T-helper 1 cell treated with Interleukin-12 subunit alpha and Interleukin-12 subunit beta and Interleukin-4 antibody, amounts not matched to agents 30 μg/mL and 1 μg/mL, for 36 hours (primary cell): Measurements from ENCODE around the gene MOGAT1.

Source experiments
- H3K27ac Mint-ChIP-seq: one replicate; pipeline ENCODE4 v1.8.0; 2021; ENCODE audit warnings: mild to moderate bottlenecking, mixed read lengths
- H3K27me3 Mint-ChIP-seq: one replicate; pipeline ENCODE4 v1.8.0; 2021; ENCODE audit warnings: low read depth, mixed read lengths
- H3K36me3 Mint-ChIP-seq: one replicate; pipeline ENCODE4 v1.8.0; 2021; ENCODE audit warnings: low read depth, mixed read lengths
- H3K4me1 Mint-ChIP-seq: one replicate; pipeline ENCODE4 v1.8.0; 2021; ENCODE audit warnings: low read depth, mixed read lengths
- H3K4me3 Mint-ChIP-seq: one replicate; pipeline ENCODE4 v1.8.0; 2021; ENCODE audit warnings: mild to moderate bottlenecking, moderate library complexity, mixed read lengths
- H3K9me3 Mint-ChIP-seq: one replicate; pipeline ENCODE4 v1.8.0; 2021; ENCODE audit warnings: mixed read lengths

Gene MOGAT1, protein sequence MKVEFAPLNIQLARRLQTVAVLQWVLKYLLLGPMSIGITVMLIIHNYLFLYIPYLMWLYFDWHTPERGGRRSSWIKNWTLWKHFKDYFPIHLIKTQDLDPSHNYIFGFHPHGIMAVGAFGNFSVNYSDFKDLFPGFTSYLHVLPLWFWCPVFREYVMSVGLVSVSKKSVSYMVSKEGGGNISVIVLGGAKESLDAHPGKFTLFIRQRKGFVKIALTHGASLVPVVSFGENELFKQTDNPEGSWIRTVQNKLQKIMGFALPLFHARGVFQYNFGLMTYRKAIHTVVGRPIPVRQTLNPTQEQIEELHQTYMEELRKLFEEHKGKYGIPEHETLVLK

DNA sequence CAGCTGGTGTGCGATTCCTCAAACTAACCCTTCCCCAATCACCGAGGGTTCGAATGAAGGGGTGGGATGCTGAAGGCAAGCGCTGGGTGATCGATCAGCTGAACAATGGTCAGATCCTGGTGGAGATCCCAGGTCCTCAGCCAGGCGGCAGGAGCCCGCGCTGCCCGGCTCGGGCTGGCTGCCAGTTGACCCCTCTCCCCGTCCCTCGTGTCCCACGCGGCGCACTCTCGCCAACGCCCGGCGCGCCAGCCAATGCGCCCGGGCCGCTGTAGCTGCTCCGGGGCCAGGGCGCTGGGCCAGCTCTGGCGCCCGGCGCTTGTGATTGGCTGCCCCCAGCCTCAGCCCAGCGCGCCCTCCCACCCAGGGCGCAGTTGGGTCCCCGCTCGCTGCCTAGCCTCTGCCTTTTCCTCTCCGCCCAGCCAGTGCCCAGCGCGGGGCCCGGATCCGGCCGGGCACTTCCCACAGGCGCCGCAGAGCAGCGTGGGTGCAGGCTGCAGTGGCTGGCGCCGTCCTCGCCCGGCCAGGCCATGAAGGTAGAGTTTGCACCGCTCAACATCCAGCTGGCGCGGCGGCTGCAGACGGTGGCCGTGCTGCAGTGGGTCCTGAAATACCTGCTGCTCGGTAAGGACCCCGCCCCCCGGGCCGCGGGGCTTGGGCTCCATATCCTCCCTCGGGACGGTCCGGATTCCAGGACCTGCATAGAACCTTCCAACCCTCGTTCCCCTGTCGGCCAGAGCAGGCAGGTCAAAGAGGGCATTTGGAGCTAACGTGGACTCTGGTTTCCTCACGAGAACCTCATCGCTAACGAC is at the start of gene MOGAT1:
Gene MOGAT1 (plus strand): TSS at position 400 of the 809 bp plus-strand sequence. CDS start 128 bp downstream, at position 528.
- peak within 1 kb of the TSS; percentile 32 for H3K4me3 Mint-ChIP-seq
- no peaks in the 10 kb centered on the region for H3K9me3 Mint-ChIP-seq
- H3K36me3 Mint-ChIP-seq, result no peaks in the 10 kb centered on the region
- no peak within 1 kb of the TSS for H3K27ac Mint-ChIP-seq
- peaks cover 5% of the 10 kb centered on the region for H3K4me1 Mint-ChIP-seq
- peaks cover 73% of the 10 kb centered on the region for H3K27me3 Mint-ChIP-seq

DNA sequence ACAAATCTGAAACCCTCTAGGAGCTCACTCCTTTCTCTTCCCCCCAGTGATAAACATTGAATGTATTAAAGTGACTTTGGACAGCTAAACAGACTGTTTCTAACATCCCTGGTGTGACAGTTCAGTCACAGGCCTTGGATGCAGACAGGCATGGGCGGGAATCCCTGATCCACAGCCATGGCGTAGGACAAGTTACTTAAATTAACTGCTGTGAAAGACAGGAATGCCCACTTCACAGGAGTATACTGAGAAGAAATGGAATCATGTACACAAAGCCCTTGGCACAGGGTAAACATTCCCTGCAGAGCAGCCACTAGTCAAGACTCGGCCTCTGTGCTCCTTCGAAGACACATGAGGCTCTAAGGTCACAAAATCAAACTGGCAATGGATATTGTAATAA is 49.6 kb upstream of the MOGAT1 start:
- H3K9me3 Mint-ChIP-seq, result no peaks in the 10 kb centered on the region
- peaks cover 27% of the 10 kb centered on the region for H3K36me3 Mint-ChIP-seq
- H3K4me1 Mint-ChIP-seq, result no peaks in the 10 kb centered on the region
- H3K4me3 Mint-ChIP-seq, result no peak overlapping the region
- H3K27me3 Mint-ChIP-seq, result no peaks in the 10 kb centered on the region
- no peak overlapping the region for H3K27ac Mint-ChIP-seq

DNA sequence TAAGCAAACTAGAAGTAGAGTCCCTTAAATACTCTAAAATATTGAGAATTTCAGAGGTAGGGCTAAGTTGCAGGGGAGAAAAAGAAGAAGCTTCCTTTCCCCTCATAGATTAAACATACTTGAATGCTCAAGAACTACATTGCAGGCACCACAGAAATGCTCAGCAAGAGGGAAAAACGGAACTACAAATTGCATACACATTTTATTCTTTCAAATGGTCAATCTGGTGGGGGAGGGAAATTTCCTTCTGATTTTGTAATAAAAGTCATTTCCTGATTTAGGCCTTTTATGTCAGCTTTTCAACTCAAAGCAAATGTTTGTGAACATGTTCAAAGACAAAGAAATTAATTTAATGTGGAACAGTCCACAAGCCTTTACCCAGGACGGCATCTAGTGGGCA is 48.5 kb upstream of the MOGAT1 start:
- Mint-ChIP-seq H3K4me1 (no peaks in the 10 kb centered on the region), H3K9me3 (no peaks in the 10 kb centered on the region), H3K27me3 (no peaks in the 10 kb centered on the region), H3K4me3 (no peak overlapping the region), H3K27ac (no peak overlapping the region), H3K36me3 (peaks cover 33% of the 10 kb centered on the region)

DNA sequence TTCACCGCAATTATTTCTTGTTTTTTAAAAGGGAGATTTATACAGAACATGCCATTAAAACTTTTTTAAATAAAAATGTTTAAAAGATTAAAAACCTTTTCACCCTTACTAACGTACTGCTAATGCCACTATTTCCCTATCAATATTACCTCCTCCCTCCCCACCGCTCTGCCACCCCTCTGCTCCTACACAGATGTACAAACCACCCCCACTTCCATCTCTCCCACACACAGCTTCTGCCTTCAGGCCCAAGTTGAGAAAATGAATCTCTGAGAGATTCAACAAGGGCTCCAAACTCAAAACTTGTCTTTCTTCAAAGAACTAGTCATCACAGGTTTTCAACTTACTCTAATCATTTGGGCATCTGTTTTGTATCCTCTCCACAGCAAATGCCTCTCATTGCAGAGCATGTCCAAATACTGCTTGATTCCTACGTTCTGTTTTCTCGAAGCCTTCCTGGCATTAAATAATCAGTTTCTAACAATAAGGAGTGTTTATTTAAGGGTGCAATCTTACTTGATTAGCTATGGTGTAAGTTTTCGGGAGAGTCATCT is 47.6 kb upstream of the MOGAT1 start:
- no peak overlapping the region for H3K27ac Mint-ChIP-seq
- H3K4me1 Mint-ChIP-seq, result no peaks in the 10 kb centered on the region
- no peaks in the 10 kb centered on the region for H3K27me3 Mint-ChIP-seq
- no peak overlapping the region for H3K4me3 Mint-ChIP-seq
- H3K36me3 Mint-ChIP-seq, result peaks cover 31% of the 10 kb centered on the region
- no peaks in the 10 kb centered on the region for H3K9me3 Mint-ChIP-seq

DNA sequence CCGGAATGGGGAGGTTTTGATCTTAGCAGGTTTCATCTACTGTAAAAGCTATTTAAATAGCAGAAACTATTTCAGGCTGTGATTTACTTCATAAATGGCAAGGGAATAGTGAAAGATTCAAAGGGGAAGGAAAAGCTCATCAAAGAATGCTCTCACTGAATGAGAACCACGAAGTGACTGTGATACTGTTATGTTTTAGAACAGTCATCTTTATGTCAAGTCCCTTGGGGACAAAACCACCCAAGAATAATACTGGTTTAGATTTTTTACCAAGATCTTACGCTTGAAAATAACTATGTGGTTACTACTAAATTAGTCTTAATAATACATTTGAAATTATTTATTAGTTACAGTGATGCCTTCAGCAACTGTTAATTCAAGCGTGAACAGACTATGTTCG is 43.7 kb upstream of the MOGAT1 start:
- H3K27ac Mint-ChIP-seq, result no peak overlapping the region
- H3K36me3 Mint-ChIP-seq, result peaks cover 38% of the 10 kb centered on the region

DNA sequence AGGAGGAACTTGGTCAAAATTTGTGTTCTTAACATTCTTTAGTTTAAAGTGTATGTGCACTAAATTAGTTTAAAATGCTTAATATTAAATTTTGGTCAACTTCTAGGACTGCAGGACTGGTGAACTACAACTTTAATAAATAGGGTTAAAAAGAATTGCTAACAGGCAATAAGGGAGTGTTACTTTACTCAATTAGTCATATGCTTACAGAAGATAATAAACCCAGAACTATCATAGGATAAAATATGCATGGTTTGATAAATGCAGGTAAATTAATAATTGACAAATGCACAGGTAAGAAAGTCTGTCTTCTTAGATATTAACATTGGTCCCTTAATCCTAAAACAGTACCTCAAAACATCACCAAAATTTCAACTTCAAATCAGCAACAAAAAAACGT is 36.2 kb upstream of the MOGAT1 start:
- H3K27ac Mint-ChIP-seq, result no peak overlapping the region
- H3K9me3 Mint-ChIP-seq, result no peaks in the 10 kb centered on the region
- peaks cover 2% of the 10 kb centered on the region for H3K4me1 Mint-ChIP-seq
- H3K27me3 Mint-ChIP-seq, result no peaks in the 10 kb centered on the region
- no peak overlapping the region for H3K4me3 Mint-ChIP-seq
- peaks cover 38% of the 10 kb centered on the region for H3K36me3 Mint-ChIP-seq

More for the DNA sequence above, 43.7 kb upstream of the MOGAT1 start:
- Mint-ChIP-seq H3K27me3 (no peaks in the 10 kb centered on the region), H3K9me3 (no peaks in the 10 kb centered on the region), H3K4me3 (no peak overlapping the region), H3K4me1 (no peaks in the 10 kb centered on the region)

DNA sequence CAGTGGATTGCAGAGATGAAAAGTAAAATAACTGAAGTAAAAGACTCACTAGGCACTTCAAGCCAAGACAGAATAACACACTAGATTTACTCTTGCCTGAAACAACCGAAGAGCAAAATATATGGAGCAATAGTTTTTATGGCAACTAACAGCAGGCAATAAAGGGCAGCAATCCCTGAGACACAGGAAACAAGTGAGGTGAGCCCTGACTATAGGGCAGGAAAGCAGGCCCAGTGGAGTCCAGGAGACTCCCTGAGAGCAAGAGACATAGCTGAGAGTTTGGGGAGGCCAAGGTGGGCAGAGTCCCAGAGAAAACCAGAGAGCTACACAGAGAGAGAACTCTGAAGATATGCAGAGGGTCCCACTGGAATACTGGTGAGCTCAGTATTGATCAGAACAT is 34.4 kb upstream of the MOGAT1 start:
- no peaks in the 10 kb centered on the region for H3K9me3 Mint-ChIP-seq
- H3K27ac Mint-ChIP-seq, result no peak overlapping the region
- no peak overlapping the region for H3K4me3 Mint-ChIP-seq
- H3K36me3 Mint-ChIP-seq, result peaks cover 32% of the 10 kb centered on the region
- no peaks in the 10 kb centered on the region for H3K27me3 Mint-ChIP-seq
- H3K4me1 Mint-ChIP-seq, result peaks cover 2% of the 10 kb centered on the region

DNA sequence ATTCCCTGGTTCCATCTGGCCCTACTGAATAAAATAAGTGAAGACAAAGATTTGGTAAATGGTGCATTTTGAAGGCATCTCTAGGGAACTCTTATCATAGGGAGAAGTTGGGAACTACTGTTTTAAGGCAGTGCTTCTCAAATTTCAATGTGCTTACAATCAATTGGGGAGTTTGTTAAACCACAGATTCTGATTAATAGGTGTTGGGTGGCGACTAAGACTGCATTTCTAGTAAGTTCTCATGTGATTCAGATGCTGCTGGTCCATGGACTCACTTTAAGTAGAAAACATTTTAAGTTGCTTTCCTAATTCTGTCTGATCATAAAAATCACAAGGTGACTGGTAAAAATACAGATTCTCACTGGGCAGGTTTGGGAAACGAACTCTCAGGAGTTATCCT is 30.1 kb upstream of the MOGAT1 start:
- Mint-ChIP-seq H3K27me3 (no peaks in the 10 kb centered on the region), H3K4me1 (peaks cover 9% of the 10 kb centered on the region), H3K36me3 (peaks cover 37% of the 10 kb centered on the region), H3K4me3 (no peak overlapping the region), H3K9me3 (no peaks in the 10 kb centered on the region), H3K27ac (no peak overlapping the region)

DNA sequence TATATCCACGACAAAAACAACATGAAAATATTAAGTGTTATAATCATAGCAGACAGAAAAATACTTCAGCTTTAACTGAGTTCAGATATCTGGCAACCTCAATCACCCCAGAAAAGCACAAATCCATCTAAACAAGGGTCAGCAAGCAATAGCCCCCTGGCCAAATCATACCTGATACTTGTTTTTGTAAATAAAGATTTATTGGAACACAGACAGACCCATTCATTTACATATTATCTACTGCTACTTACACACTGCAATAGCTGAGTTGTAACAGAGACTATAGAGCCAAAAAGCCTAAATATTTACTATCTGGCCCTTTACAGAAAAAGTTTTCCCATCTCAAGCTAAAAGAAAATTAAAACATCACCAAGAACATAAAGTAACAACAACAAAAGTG is 28.3 kb upstream of the MOGAT1 start:
- Mint-ChIP-seq H3K36me3 (peaks cover 32% of the 10 kb centered on the region), H3K9me3 (no peaks in the 10 kb centered on the region), H3K4me3 (no peak overlapping the region), H3K4me1 (peaks cover 9% of the 10 kb centered on the region), H3K27ac (no peak overlapping the region), H3K27me3 (no peaks in the 10 kb centered on the region)

DNA sequence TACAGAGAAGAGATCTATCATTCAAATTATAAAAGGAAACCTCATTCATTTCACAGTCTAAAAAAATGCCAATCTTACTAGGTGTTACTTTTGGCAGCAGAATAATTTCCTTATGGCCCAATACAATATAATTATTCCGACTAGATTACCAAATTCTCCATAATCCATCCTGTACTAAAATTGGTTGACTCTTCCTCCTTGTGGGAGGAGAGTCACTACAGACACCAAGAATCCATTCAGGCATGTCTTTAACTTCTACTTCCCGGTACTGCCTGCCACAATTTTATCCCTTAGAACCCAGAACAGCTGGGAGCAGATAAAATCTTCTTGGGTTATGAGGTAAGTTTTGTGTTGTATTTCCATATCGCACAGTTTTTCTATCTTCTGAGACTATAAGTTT is 25.4 kb upstream of the MOGAT1 start:
- H3K27ac Mint-ChIP-seq, result no peak overlapping the region
- H3K4me1 Mint-ChIP-seq, result peaks cover 10% of the 10 kb centered on the region
- H3K4me3 Mint-ChIP-seq, result no peak overlapping the region
- H3K9me3 Mint-ChIP-seq, result no peaks in the 10 kb centered on the region
- H3K27me3 Mint-ChIP-seq, result no peaks in the 10 kb centered on the region
- H3K36me3 Mint-ChIP-seq, result peaks cover 33% of the 10 kb centered on the region

DNA sequence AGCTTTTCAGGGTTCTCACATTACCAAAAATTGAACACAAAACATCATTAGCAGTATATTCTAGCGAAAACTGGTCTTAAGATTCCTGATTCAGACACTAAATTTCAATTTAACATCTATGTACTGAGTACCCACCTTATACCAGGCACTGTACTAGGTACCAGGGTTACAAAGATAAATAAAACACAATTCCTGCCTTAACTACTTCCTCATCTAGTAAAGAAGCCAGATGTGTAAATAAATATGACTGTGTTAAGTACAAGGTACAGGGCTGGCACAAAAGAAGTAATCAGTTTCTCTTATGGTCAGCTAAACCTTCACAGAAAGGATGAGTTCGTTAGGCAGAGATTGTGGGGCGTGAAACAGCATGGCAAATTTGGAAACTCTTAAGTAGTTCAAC is 21.7 kb upstream of the MOGAT1 start:
- H3K9me3 Mint-ChIP-seq, result no peaks in the 10 kb centered on the region
- peaks cover 22% of the 10 kb centered on the region for H3K36me3 Mint-ChIP-seq
- H3K4me3 Mint-ChIP-seq, result no peak overlapping the region
- no peaks in the 10 kb centered on the region for H3K27me3 Mint-ChIP-seq
- H3K27ac Mint-ChIP-seq, result no peak overlapping the region
- peaks cover 16% of the 10 kb centered on the region for H3K4me1 Mint-ChIP-seq

DNA sequence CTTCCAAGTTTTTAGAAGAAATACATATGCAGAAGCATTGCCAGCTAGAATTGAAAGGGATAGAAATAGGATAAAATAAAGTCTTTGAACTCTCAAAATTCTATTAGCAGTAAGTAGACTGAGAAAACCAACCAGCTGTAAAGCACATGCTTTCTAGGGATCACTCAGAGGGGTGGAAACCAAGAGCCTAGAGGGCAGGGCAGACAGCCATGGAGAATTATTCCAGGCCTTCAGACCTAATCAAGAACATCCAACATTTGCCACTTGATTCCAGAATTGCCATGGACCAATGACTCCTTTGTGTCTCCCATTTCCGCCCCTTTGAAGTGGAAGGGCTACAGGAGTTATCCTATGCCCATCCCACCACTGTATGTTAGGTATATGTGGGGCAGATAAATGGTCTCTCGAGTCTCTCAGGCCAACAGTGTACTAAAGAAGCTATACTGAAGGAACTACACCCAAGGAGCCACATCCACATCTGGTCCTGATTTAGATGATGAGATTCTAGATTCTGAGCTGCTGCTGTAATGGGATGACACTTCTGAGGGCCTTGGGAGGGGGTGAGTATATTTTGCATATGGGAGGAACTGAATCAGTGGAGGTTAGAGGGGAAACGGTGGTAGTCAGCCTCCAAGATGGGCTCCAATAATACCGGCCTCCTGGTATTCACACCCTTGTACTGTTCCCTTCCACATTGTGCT is 19.6 kb upstream of the MOGAT1 start:
- peaks cover 23% of the 10 kb centered on the region for H3K4me1 Mint-ChIP-seq
- peaks cover 15% of the 10 kb centered on the region for H3K36me3 Mint-ChIP-seq
- no peaks in the 10 kb centered on the region for H3K27me3 Mint-ChIP-seq
- H3K9me3 Mint-ChIP-seq, result no peaks in the 10 kb centered on the region
- no peak overlapping the region for H3K4me3 Mint-ChIP-seq
- H3K27ac Mint-ChIP-seq, result no peak overlapping the region

DNA sequence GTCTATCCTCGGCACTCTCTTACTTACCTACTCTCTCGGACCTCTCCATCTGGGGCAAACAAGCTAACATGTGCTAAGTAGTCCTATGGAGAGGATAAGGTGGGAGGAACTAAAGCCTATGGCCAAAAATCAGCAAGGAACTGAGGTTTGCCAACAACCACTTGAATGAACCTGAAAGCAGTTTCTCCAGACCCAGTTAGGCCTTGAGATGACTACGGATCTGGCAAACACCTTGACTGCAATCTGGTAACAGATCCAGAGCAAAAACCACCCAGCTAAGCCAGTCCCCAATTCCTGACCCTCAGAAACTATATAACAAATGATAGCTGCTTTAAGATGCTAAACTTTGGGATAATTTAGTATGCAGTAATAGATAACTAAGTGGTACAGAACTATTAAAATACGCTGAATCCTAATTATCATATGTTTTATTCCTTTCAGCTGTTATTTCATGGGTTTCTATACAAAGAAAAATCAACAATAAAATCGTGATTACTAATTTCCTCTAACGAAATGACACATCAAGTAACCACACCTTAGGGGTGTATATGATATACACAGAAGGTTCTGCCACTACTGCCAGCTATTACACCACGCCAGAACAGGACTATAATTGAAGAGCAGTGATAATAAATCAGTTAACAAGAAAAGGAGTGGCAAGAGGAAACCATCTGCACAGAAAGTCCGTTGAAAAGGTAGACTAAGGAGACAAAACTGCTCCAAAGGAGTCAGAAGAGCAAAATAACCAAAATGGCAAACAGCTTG is 18.8 kb upstream of the MOGAT1 start:
- H3K36me3 Mint-ChIP-seq, result peaks cover 13% of the 10 kb centered on the region
- H3K9me3 Mint-ChIP-seq, result no peaks in the 10 kb centered on the region
- peak overlapping the region; percentile 69 for H3K4me3 Mint-ChIP-seq
- H3K27ac Mint-ChIP-seq, result peak overlapping the region; percentile 67
- H3K4me1 Mint-ChIP-seq, result peaks cover 25% of the 10 kb centered on the region
- H3K27me3 Mint-ChIP-seq, result no peaks in the 10 kb centered on the region

DNA sequence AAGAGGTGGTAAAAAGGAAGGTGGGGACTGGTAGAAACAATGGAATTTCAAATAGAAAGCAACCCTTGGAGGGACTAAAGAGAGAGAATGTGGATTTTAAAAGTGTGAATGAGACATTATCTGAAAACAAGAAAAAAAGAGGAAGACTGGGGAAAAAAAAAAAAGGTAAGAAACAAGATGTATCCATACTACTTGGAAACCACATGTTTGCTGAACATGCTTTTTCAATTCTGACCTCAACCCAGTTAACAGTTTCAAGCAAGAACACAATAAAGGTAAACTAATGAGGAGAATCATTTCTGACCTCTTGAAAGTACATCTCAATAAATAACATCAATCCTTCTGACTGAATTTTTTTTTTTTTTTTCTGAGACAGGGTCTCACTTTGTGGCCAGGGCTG is 18.2 kb upstream of the MOGAT1 start:
- H3K9me3 Mint-ChIP-seq, result no peaks in the 10 kb centered on the region
- H3K4me1 Mint-ChIP-seq, result peaks cover 25% of the 10 kb centered on the region
- H3K27ac Mint-ChIP-seq, result peak overlapping the region; percentile 67
- H3K36me3 Mint-ChIP-seq, result peaks cover 11% of the 10 kb centered on the region
- no peaks in the 10 kb centered on the region for H3K27me3 Mint-ChIP-seq
- peak overlapping the region; percentile 69 for H3K4me3 Mint-ChIP-seq
